OCI-LY1 (cell line): ENCODE measurements around the gene ERV3-1.

Experiments
- H2AFZ ChIP-seq: fragments of 200-600 bp; sonication (generic), shearing (Covaris generic); 2 replicates; pipeline ENCODE4 v1.6.0; 2014; ENCODE audit warnings: antibody characterized with exemption, mild to moderate bottlenecking, low read length
- H3F3A ChIP-seq: fragments of 200-600 bp; sonication (generic), shearing (Covaris generic); 2 replicates; pipeline ENCODE4 v1.6.0; 2014; ENCODE audit warnings: mild to moderate bottlenecking, antibody characterized with exemption, low read length, moderate library complexity; ENCODE audit not compliant: insufficient read depth
- H3K27ac ChIP-seq: fragments of 200-600 bp; sonication (generic); 2 replicates; pipeline ENCODE4 v1.5.1; 2014; ENCODE audit warnings: low read length, mixed run types, mild to moderate bottlenecking, low read depth; ENCODE audit not compliant: poor library complexity, severe bottlenecking
- H3K27me3 ChIP-seq: fragments of 200-600 bp; sonication (generic); 2 replicates; pipeline ENCODE4 v1.6.0; 2014; ENCODE audit warnings: antibody characterized with exemption, mild to moderate bottlenecking, low read length, moderate library complexity; ENCODE audit not compliant: insufficient read depth
- H3K36me3 ChIP-seq: fragments of 200-600 bp; sonication (generic); 2 replicates; pipeline ENCODE4 v1.6.1; 2014; ENCODE audit warnings: mild to moderate bottlenecking, antibody characterized with exemption, low read length, moderate library complexity, mixed read lengths; ENCODE audit not compliant: insufficient read depth
- H3K4me1 ChIP-seq: fragments of 200-600 bp; sonication (generic); 2 replicates; pipeline ENCODE4 v1.5.1; 2014; ENCODE audit warnings: mild to moderate bottlenecking, low read length, moderate library complexity; ENCODE audit not compliant: insufficient read depth, severe bottlenecking
- H3K4me2 ChIP-seq: fragments of 200-600 bp; sonication (generic), shearing (Covaris generic); 2 replicates; pipeline ENCODE4 v1.6.1; 2014; ENCODE audit warnings: low read length
- H3K4me3 ChIP-seq: fragments of 200-600 bp; sonication (generic); 2 replicates; pipeline ENCODE4 v1.5.1; 2014; ENCODE audit warnings: low read length, low read depth, mild to moderate bottlenecking, mixed read lengths; ENCODE audit not compliant: poor library complexity, severe bottlenecking
- H3K79me2 ChIP-seq: fragments of 200-600 bp; shearing (Covaris generic); 2 replicates; pipeline ENCODE4 v1.6.1; 2016; ENCODE audit warnings: mixed run types, low read length, mixed read lengths; ENCODE audit not compliant: insufficient read depth
- H3K9ac ChIP-seq: fragments of 200-600 bp; sonication (generic), shearing (Covaris generic); 2 replicates; pipeline ENCODE4 v1.6.1; 2014; ENCODE audit warnings: mild to moderate bottlenecking, low read length, mixed read lengths
- H3K9me2 ChIP-seq: fragments of 200-600 bp; sonication (generic), shearing (Covaris generic); 2 replicates; pipeline ENCODE4 v1.6.1; 2014; ENCODE audit warnings: low read depth, mild to moderate bottlenecking, low read length, mixed read lengths
- H3K9me3 ChIP-seq: fragments of 200-600 bp; shearing (Covaris generic); 2 replicates; pipeline ENCODE4 v1.6.1; 2014; ENCODE audit warnings: low read length, mixed read lengths
- H4K20me1 ChIP-seq: fragments of 200-600 bp; sonication (generic), shearing (Covaris generic); 2 replicates; pipeline ENCODE4 v1.6.0; 2016; ENCODE audit warnings: mild to moderate bottlenecking, low read length; ENCODE audit not compliant: insufficient read depth
- EZH2 ChIP-seq: fragments of 200-600 bp; sonication (generic), shearing (Covaris generic); IDR thresholded peaks from 2 replicates; pipeline ENCODE4 v1.8.0; 2017; ENCODE audit warnings: borderline replicate concordance, mixed run types, mild to moderate bottlenecking, antibody characterized with exemption, low read length, moderate library complexity, mixed read lengths
- TF ChIP-seq, protein P1 (sequence below): fragments of 200-600 bp; sonication (generic), shearing (Covaris generic); IDR thresholded peaks from 2 replicates; pipeline ENCODE4 v1.5.1; 2017; ENCODE audit warnings: mild to moderate bottlenecking, antibody characterized with exemption, low read length, moderate library complexity, mixed read lengths

ERV3-1 gene

DNA sequence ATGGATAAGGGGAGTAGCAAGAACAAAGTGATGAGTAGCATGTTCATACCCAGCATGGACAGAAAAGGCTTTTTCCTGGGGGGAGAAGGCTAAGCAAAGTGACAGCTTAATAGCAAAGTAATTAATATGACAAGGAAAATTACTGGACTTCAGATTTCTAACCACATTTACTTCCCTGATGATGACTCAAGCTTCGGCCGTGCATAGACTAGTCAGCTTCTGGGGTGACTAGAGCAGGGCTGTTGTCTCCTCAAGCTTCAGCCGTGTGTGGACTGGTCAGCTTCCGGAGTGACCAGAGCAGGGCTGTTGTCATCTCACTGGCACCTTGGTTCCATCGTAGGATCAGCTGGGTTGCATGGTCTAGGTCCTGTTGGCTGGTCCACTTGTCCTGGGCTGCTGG lies 13.5 kb downstream of the ERV3-1 start:
- peaks cover 26% of the 10 kb centered on the region for H3K36me3 ChIP-seq
- no peak overlapping the region for H2AFZ ChIP-seq
- H3K4me2 ChIP-seq, result no peak overlapping the region
- TF ChIP-seq EZH2, result no peak
- TF ChIP-seq, protein P1, sequence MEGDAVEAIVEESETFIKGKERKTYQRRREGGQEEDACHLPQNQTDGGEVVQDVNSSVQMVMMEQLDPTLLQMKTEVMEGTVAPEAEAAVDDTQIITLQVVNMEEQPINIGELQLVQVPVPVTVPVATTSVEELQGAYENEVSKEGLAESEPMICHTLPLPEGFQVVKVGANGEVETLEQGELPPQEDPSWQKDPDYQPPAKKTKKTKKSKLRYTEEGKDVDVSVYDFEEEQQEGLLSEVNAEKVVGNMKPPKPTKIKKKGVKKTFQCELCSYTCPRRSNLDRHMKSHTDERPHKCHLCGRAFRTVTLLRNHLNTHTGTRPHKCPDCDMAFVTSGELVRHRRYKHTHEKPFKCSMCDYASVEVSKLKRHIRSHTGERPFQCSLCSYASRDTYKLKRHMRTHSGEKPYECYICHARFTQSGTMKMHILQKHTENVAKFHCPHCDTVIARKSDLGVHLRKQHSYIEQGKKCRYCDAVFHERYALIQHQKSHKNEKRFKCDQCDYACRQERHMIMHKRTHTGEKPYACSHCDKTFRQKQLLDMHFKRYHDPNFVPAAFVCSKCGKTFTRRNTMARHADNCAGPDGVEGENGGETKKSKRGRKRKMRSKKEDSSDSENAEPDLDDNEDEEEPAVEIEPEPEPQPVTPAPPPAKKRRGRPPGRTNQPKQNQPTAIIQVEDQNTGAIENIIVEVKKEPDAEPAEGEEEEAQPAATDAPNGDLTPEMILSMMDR, result no peak
- H3K4me1 ChIP-seq, result no peaks in the 10 kb centered on the region
- H3K4me3 ChIP-seq, result no peak overlapping the region
- H4K20me1 ChIP-seq, result no peaks in the 10 kb centered on the region
- no peak overlapping the region for H3K27ac ChIP-seq
- no peak overlapping the region for H3K9ac ChIP-seq
- H3K79me2 ChIP-seq, result no peaks in the 10 kb centered on the region
- peaks cover 57% of the 10 kb centered on the region for H3K9me3 ChIP-seq
- H3K9me2 ChIP-seq, result no peaks in the 10 kb centered on the region
- H3K27me3 ChIP-seq, result no peaks in the 10 kb centered on the region
- no peaks in the 10 kb centered on the region for H3F3A ChIP-seq

DNA sequence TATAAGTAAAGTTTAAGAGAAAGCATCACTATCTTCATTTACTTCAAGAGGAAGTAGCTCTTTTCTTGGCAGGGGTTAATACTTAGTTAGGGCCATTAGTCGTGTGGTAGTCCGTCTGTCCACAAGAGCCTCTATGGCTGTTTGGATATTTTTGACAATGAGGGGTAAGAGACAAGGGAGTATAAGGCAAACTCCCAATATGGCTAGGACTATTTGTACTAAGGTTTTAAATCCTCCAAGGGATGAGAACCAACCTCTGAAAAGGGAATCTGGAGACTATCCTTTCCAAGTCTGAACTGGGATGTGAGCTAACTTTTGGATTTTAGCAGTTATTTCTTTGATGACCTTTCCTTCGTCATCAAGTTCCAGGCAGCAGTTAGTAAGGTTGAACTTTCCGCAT lies 15.6 kb downstream of the ERV3-1 start, which contains the start of gene ZNF117:
Gene ZNF117 (minus strand): TSS at position 101 of the 400 bp plus-strand sequence.
- no peak within 1 kb of the TSS for H3K4me3 ChIP-seq
- TF ChIP-seq, protein P1, result no peak
- no peaks in the 10 kb centered on the region for H4K20me1 ChIP-seq
- no peaks in the 10 kb centered on the region for H3K27me3 ChIP-seq
- H3K36me3 ChIP-seq, result peaks cover 19% of the 10 kb centered on the region; the same call in 1 of the 2 replicates
- no peaks in the 10 kb centered on the region for H3K79me2 ChIP-seq
- H3K9me3 ChIP-seq, result peaks cover 51% of the 10 kb centered on the region
- no peak within 1 kb of the TSS for H3K4me2 ChIP-seq
- no peak within 1 kb of the TSS for H2AFZ ChIP-seq
- no peaks in the 10 kb centered on the region for H3K9me2 ChIP-seq
- H3K27ac ChIP-seq, result no peak within 1 kb of the TSS
- no peak within 1 kb of the TSS for H3K9ac ChIP-seq
- H3K4me1 ChIP-seq, result no peaks in the 10 kb centered on the region
- H3F3A ChIP-seq, result no peaks in the 10 kb centered on the region

DNA sequence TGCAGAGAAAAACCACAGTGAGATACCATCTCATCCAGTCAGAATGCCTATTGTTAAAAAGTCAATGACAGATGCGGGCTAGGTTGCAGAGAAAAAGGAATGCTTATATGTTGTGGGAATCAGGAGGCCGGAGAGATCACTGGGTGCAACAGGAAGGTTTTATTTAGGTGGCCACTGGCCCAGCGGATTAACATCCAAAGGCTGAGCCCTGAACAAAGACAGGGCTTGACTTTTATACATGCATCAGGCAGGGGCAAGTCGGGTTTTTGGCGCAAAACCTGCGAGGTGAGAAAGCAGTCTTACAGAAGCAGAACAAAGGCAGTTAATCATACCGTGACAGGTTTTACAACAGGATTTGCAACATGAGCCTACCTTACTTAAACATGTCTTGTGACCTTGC lies 16.3 kb downstream of the ERV3-1 start:
- H3K36me3 ChIP-seq, result peaks cover 19% of the 10 kb centered on the region; the same call in 1 of the 2 replicates
- H3K27ac ChIP-seq, result no peak overlapping the region
- H3K4me3 ChIP-seq, result no peak overlapping the region
- no peaks in the 10 kb centered on the region for H4K20me1 ChIP-seq
- H3K9me2 ChIP-seq, result no peaks in the 10 kb centered on the region
- H3F3A ChIP-seq, result no peaks in the 10 kb centered on the region
- no peaks in the 10 kb centered on the region for H3K27me3 ChIP-seq
- H2AFZ ChIP-seq, result no peak overlapping the region
- no peak for TF ChIP-seq EZH2
- TF ChIP-seq, protein P1, result no peak
- no peaks in the 10 kb centered on the region for H3K79me2 ChIP-seq
- H3K4me2 ChIP-seq, result no peak overlapping the region
- no peaks in the 10 kb centered on the region for H3K4me1 ChIP-seq
- peaks cover 47% of the 10 kb centered on the region for H3K9me3 ChIP-seq
- no peak overlapping the region for H3K9ac ChIP-seq
